Keratinocyte (primary cell): ENCODE results near the gene NEDD8. TPM values are rescaled to one million over a fixed set of nuclear protein-coding genes. Genes with fewer than 3 reads are reported as not detected.

Experiments
- DNase-seq: peaks from one replicate; pipeline ENCODE4 v3.0.0-alpha.2; 2011; ENCODE audit warnings: low read depth, missing footprints, low spot score
- FAIRE-seq: peaks from 2 replicates; lab custom pipeline; 2011; peaks lifted over from hg19 to GRCh38; lab: Jason Lieb, UNC
- H2AFZ ChIP-seq: 2 replicates; pipeline ENCODE4 v1.6.0; 2012; ENCODE audit warnings: low read length, control low read depth, inconsistent platforms; ENCODE audit not compliant: control insufficient read depth
- H3K27ac ChIP-seq: 2 replicates; pipeline ENCODE4 v1.5.1; 2011; ENCODE audit warnings: low read length; ENCODE audit not compliant: control insufficient read depth, insufficient read depth
- H3K27me3 ChIP-seq: 3 replicates; pipeline ENCODE4 v1.6.0; 2011; ENCODE audit warnings: low read length; ENCODE audit not compliant: control insufficient read depth, insufficient read depth; ENCODE audit errors: extremely low read depth
- H3K36me3 ChIP-seq, 2 experiments: 2 replicates in 1 of 2; 3 replicates in 1 of 2; pipeline ENCODE4 v1.5.1; 2011; ENCODE audit warnings: low read length in 2 of 2, mild to moderate bottlenecking in 1 of 2; ENCODE audit not compliant: control insufficient read depth in 2 of 2, insufficient read depth in 2 of 2; ENCODE audit errors: extremely low read depth in 1 of 2
- H3K4me1 ChIP-seq: 3 replicates; pipeline ENCODE4 v1.5.1; 2011; ENCODE audit warnings: low read length; ENCODE audit not compliant: control insufficient read depth, insufficient read depth; ENCODE audit errors: extremely low read depth
- H3K4me2 ChIP-seq: 3 replicates; pipeline ENCODE4 v1.6.0; 2011; ENCODE audit warnings: low read depth, low read length; ENCODE audit not compliant: control insufficient read depth, insufficient read depth; ENCODE audit errors: extremely low read depth
- H3K4me3 ChIP-seq, 3 experiments: fragments of 200-600 bp in 1 of 3; sonication (generic) in 1 of 3; 2 replicates in 2 of 3; 3 replicates in 1 of 3; pipeline ENCODE4 v1.5.1; 2011 to 2016; ENCODE audit warnings: low read length in 3 of 3, mild to moderate bottlenecking in 3 of 3, control low read depth in 2 of 3, inconsistent platforms in 1 of 3, low read depth in 1 of 3, mixed read lengths in 1 of 3, mixed run types in 1 of 3, moderate library complexity in 1 of 3; ENCODE audit not compliant: control insufficient read depth in 2 of 3, insufficient read depth in 2 of 3; ENCODE audit errors: extremely low read depth in 1 of 3
- H3K79me2 ChIP-seq: 2 replicates; pipeline ENCODE4 v1.6.0; 2012; ENCODE audit warnings: low read length; ENCODE audit not compliant: control insufficient read depth, insufficient read depth
- H3K9ac ChIP-seq: 3 replicates; pipeline ENCODE4 v1.6.0; 2011; ENCODE audit warnings: low read length; ENCODE audit not compliant: control insufficient read depth, insufficient read depth; ENCODE audit errors: extremely low read depth
- H3K9me1 ChIP-seq: 3 replicates; pipeline ENCODE4 v1.6.0; 2011; ENCODE audit warnings: low read length; ENCODE audit not compliant: control insufficient read depth, insufficient read depth; ENCODE audit errors: extremely low read depth
- H3K9me3 ChIP-seq: 2 replicates; pipeline ENCODE4 v1.5.1; 2012; ENCODE audit warnings: low read depth, low read length; ENCODE audit not compliant: control insufficient read depth
- H4K20me1 ChIP-seq: 3 replicates; pipeline ENCODE4 v1.6.0; 2011; ENCODE audit warnings: low read length; ENCODE audit not compliant: control insufficient read depth, insufficient read depth; ENCODE audit errors: extremely low read depth
- EZH2 ChIP-seq: IDR thresholded peaks from one replicate; pipeline ENCODE4 v1.6.1; 2012; ENCODE audit warnings: inconsistent platforms, mild to moderate bottlenecking, low read length, moderate library complexity
- dilution Hi-C: fragments of 300-500 bp; cut with MboI; formaldehyde crosslinking; loops from one replicate; pipeline ENCODE4 v1.7.0; 2020; ENCODE audit warnings: low sequenced_read_pairs; ENCODE audit not compliant: extremely low pct_ligation_motif_present
- polyA plus RNA-seq, 5 experiments: library from polyadenylated mRNA; depleted of rRNA in 3 of 5; stranded (reverse) in 3 of 5; stranded (forward) in 1 of 5; unstranded in 1 of 5; fragments of >200 nt; gene quantifications; 1 replicate in 1 of 5; 2 replicates in 3 of 5; 3 replicates in 1 of 5; pipeline versions ENCODE4 v1.2.1 to v1.2.3, GENCODE V29; 2011 to 2012; ENCODE audit warnings: missing spikeins in 2 of 5, low read depth in 1 of 5, low replicate concordance in 1 of 5
- TF ChIP-seq, protein P1 (sequence below), 3 experiments: IDR thresholded peaks in 1 of 3; conservative IDR thresholded peaks in 1 of 3; optimal IDR thresholded peaks in 1 of 3; 2 replicates in 2 of 3; 3 replicates in 1 of 3; pipeline versions ENCODE3 to v1.5.1; 2011; ENCODE audit warnings: low read length in 3 of 3, mild to moderate bottlenecking in 3 of 3, moderate library complexity in 2 of 3, control low read depth in 1 of 3, inconsistent platforms in 1 of 3; ENCODE audit not compliant: insufficient read depth in 2 of 3; ENCODE audit errors: extremely low read depth in 1 of 3

The NEDD8 gene
- polyA plus RNA-seq, 1 donor (not counting 4 experiments of a cell fraction or from before 2014, with no cell fraction given), result 509 TPM

DNA sequence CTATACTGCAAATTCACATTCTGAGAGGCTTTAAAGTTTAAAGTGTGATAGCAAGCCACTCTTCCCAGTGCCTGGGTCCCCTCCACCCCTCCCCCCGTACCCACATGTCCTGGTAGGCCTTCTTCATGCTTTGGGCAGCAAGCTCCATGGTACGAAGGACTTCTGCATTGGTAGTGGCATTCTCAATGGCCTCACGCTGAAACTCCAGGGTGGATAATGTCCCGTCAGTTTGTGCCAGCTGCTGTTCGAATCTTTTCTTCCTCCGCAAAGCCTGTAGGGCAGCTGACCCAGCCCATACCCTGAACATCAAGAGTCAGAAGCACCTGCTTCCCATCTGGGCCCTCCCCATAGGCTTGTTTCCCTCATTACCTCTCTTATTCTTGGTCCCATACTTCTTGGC is 20.9 kb downstream of the NEDD8 start:
- Histone ChIP-seq H3K9ac (no peak overlapping the region), H4K20me1 (no peaks in the 10 kb centered on the region), H3K9me1 (no peaks in the 10 kb centered on the region), H3K27ac (no peak overlapping the region), H2AFZ (no peak overlapping the region), H3K79me2 (peaks cover 4% of the 10 kb centered on the region), H3K4me1 (peaks cover 11% of the 10 kb centered on the region), H3K4me3 (no peak overlapping the region), H3K27me3 (no peaks in the 10 kb centered on the region), H3K4me2 (no peak overlapping the region), H3K9me3 (no peaks in the 10 kb centered on the region), H3K36me3 (peaks cover 18 to 25% of the 10 kb centered on the region in 2 experiments)
- TF ChIP-seq, protein P1, sequence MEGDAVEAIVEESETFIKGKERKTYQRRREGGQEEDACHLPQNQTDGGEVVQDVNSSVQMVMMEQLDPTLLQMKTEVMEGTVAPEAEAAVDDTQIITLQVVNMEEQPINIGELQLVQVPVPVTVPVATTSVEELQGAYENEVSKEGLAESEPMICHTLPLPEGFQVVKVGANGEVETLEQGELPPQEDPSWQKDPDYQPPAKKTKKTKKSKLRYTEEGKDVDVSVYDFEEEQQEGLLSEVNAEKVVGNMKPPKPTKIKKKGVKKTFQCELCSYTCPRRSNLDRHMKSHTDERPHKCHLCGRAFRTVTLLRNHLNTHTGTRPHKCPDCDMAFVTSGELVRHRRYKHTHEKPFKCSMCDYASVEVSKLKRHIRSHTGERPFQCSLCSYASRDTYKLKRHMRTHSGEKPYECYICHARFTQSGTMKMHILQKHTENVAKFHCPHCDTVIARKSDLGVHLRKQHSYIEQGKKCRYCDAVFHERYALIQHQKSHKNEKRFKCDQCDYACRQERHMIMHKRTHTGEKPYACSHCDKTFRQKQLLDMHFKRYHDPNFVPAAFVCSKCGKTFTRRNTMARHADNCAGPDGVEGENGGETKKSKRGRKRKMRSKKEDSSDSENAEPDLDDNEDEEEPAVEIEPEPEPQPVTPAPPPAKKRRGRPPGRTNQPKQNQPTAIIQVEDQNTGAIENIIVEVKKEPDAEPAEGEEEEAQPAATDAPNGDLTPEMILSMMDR (optimal IDR thresholded peaks at IDR 0.05 in 1 of 3, IDR thresholded peaks at IDR 0.05 in 1 of 3, conservative IDR thresholded peaks at IDR 0.05 in 1 of 3; ENCODE audit: extremely low read depth in 1 of 3, insufficient read depth in 2 of 3, low read length in 3 of 3), result no peak
- no peak for TF ChIP-seq EZH2
- dilution Hi-C loops, result no loop called here
- no peak for FAIRE-seq
- no peak for DNase-seq

DNA sequence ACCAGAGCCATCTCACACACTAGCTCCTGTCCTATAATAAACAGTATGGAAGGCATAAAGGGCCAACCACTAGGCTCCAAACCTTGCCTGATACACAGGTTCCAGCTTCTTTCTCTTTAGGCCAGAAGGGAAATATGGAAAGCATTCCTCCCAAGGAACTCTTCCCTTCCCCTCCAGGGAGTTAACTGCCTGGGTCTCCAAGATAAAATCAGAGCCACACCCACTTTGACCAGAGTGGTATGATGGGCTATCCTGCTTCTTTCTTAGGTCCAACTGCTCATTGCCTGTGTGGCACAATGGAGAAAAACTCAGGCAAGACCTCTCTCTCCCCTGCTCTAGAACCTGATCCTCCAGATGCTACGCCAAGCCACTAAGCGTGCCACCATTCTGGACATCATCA is 24.5 kb downstream of the NEDD8 start:
- no peaks in the 10 kb centered on the region for H3K4me1 ChIP-seq
- H2AFZ ChIP-seq, result no peak overlapping the region
- H3K4me3 ChIP-seq, result no peak overlapping the region
- H4K20me1 ChIP-seq, result no peaks in the 10 kb centered on the region
- dilution Hi-C loops, result no loop called here
- no peak overlapping the region for H3K4me2 ChIP-seq
- H3K27me3 ChIP-seq, result no peaks in the 10 kb centered on the region
- H3K79me2 ChIP-seq, result peaks cover 4% of the 10 kb centered on the region
- no peak overlapping the region for H3K9ac ChIP-seq
- FAIRE-seq (no peak), DNase-seq (no peak)
- H3K27ac ChIP-seq, result no peak overlapping the region
- no peak for TF ChIP-seq EZH2
- TF ChIP-seq, protein P1 (optimal IDR thresholded peaks at IDR 0.05 in 1 of 3, IDR thresholded peaks at IDR 0.05 in 1 of 3, conservative IDR thresholded peaks at IDR 0.05 in 1 of 3; ENCODE audit: extremely low read depth in 1 of 3, insufficient read depth in 2 of 3, low read length in 3 of 3), result no peak
- H3K9me1 ChIP-seq, result no peaks in the 10 kb centered on the region
- peaks cover 25 to 30% of the 10 kb centered on the region in 2 experiments for H3K36me3 ChIP-seq
- no peaks in the 10 kb centered on the region for H3K9me3 ChIP-seq
